ENCODE data around the gene SYNDIG1L. TPM values are rescaled to one million over a fixed set of nuclear protein-coding genes. Genes with fewer than 3 reads are reported as not detected.
"Not testable (repeated sequence)": the region's sequence is repeated elsewhere in the genome, so short reads cannot be mapped to it uniquely, and the experiment has no call there.

SYNDIG1L gene
- total and polyA plus RNA-seq, 9 of the 15 experiments (the other 6 are each of a cell fraction or from before 2014, with no cell fraction given) = not detected

- H3K79me2 ChIP-seq (ENCODE audit: control insufficient read depth, insufficient read depth, low read length); H2AFZ ChIP-seq (ENCODE audit: low read depth, low read length); H3K36me3 ChIP-seq (ENCODE audit: control insufficient read depth, insufficient read depth, low read length); intact Hi-C loops (cut with micrococcal nuclease); POLR2A ChIA-PET; H4K20me1 ChIP-seq (replicated peaks; ENCODE audit: control insufficient read depth, insufficient read depth, low read length); H3K9me3 ChIP-seq (replicated peaks; ENCODE audit: control insufficient read depth, insufficient read depth, low read depth, low read length); BruUV-seq (replicated peaks); H3K4me1 ChIP-seq (replicated peaks in 1 of 2; ENCODE audit: control insufficient read depth in 2 of 2, insufficient read depth in 2 of 2, low read length in 2 of 2); CTCF ChIA-PET (ENCODE audit: low intra/inter-chr PET ratio); FAIRE-seq; H3K9me1 ChIP-seq (ENCODE audit: control insufficient read depth, insufficient read depth, low read length); DNase-seq (ENCODE audit: extremely low read depth in 1 of 4, low spot score in 3 of 4); H3K4me2 ChIP-seq (ENCODE audit: insufficient read depth, low read length); H3K27ac ChIP-seq (ENCODE audit: extremely low read depth, low read depth, low read length); ATAC-seq; H3K9ac ChIP-seq (ENCODE audit: insufficient read depth in 1 of 2, low read depth in 2 of 2, low read length in 2 of 2); in situ Hi-C loops (cut with MboI); H3K4me3 ChIP-seq: not testable (repeated sequence)
- WGBS (ENCODE audit: insufficient coverage, low coverage, missing lambda C conversion rate) = 0% methylated on average over 2 of the region's 3 CpGs
- H3K27me3 ChIP-seq (ENCODE audit: control insufficient read depth in 2 of 2, insufficient read depth in 2 of 2, low read length in 2 of 2) = peaks cover 0 to 34% of the 10 kb centered on the region in 2 experiments; a peak in 4 of 5 replicates
- peak; percentile 67 for TF ChIP-seq ZNF512 (tag; IDR thresholded peaks at IDR 0.05)
Measured at GRCh38 chr14:74390505-74390904, 35.5 kb downstream of the SYNDIG1L start.

- Histone ChIP-seq H4K20me1 (replicated peaks; ENCODE audit: control insufficient read depth, insufficient read depth, low read length) (no peaks in the 10 kb centered on the region), H3K9me1 (ENCODE audit: control insufficient read depth, insufficient read depth, low read length) (no peaks in the 10 kb centered on the region), H3K4me3 (no peak overlapping the region), H3K27ac (ENCODE audit: extremely low read depth, low read depth, low read length) (no peak overlapping the region), H3K36me3 (ENCODE audit: control insufficient read depth, insufficient read depth, low read length) (no peaks in the 10 kb centered on the region), H3K79me2 (ENCODE audit: control insufficient read depth, insufficient read depth, low read length) (no peaks in the 10 kb centered on the region), H2AFZ (ENCODE audit: low read depth, low read length) (no peak overlapping the region), H3K4me2 (ENCODE audit: insufficient read depth, low read length) (no peak overlapping the region), H3K9me3 (replicated peaks; ENCODE audit: control insufficient read depth, insufficient read depth, low read depth, low read length) (no peaks in the 10 kb centered on the region), H3K27me3 (ENCODE audit: control insufficient read depth in 2 of 2, insufficient read depth in 2 of 2, low read length in 2 of 2) (peaks cover 0 to 33% of the 10 kb centered on the region in 2 experiments; a peak in 4 of 5 replicates), H3K4me1 (replicated peaks in 1 of 2; ENCODE audit: control insufficient read depth in 2 of 2, insufficient read depth in 2 of 2, low read length in 2 of 2) (no peaks in the 10 kb centered on the region; a peak in 1 of 5 replicates), H3K9ac (ENCODE audit: insufficient read depth in 1 of 2, low read depth in 2 of 2, low read length in 2 of 2) (no peak overlapping the region)
- FAIRE-seq = no peak
- ChIA-PET CTCF (ENCODE audit: low intra/inter-chr PET ratio) (no interaction called here), POLR2A (no interaction called here)
- no TSS peak for BruUV-seq (replicated peaks)
- 0% methylated on average over 6 of the region's 7 CpGs for WGBS (ENCODE audit: insufficient coverage, low coverage, missing lambda C conversion rate)
- in situ Hi-C loops (cut with MboI) (no loop called here), intact Hi-C loops (cut with micrococcal nuclease) (no loop called here)
- no peak for ATAC-seq
- no peak for DNase-seq (ENCODE audit: extremely low read depth in 1 of 4, low spot score in 3 of 4)
- TF ChIP-seq ZNF655 (CRISPR knock-in tag; IDR thresholded peaks at IDR 0.05) (no peak), CC2D1A (IDR thresholded peaks at IDR 0.05) (no peak), HNRNPUL1 (IDR thresholded peaks at IDR 0.05; ENCODE audit: low read length) (no peak), ADNP (tag; IDR thresholded peaks at IDR 0.05) (no peak), ZNF583 (CRISPR knock-in tag; IDR thresholded peaks at IDR 0.05) (no peak), PRDM10 (IDR thresholded peaks at IDR 0.05; ENCODE audit: partially characterized antibody) (no peak), PREB (CRISPR knock-in tag; IDR thresholded peaks at IDR 0.05) (no peak), ZNF239 (CRISPR knock-in tag; IDR thresholded peaks at IDR 0.05) (no peak)
Measured at GRCh38 chr14:74389980-74390379, 36.0 kb downstream of the SYNDIG1L start.

Measured in K562 (cell line).